Astrocyte of the spinal cord (primary cell): ENCODE data around the gene RIC1.
"Not testable (repeated sequence)": the region's sequence is repeated elsewhere in the genome, so short reads cannot be mapped to it uniquely, and the experiment has no call there.

Source experiments
- DNase-seq: peaks from one replicate; pipeline ENCODE4 v3.0.0; 2011; ENCODE audit warnings: low read depth, low spot score
- H3K4me3 ChIP-seq: 2 replicates; pipeline ENCODE4 v1.5.1; 2011; ENCODE audit warnings: low read depth, mild to moderate bottlenecking, low read length, moderate library complexity
- CTCF ChIP-seq: IDR thresholded peaks from 2 replicates; pipeline ENCODE4 v1.5.1; 2012; ENCODE audit warnings: low read depth, mild to moderate bottlenecking, low read length, inconsistent platforms
- in situ Hi-C: cut with HindIII; loops from 2 replicates; pipeline ENCODE4 v1.10.0; 2017; ENCODE audit warnings: low sequenced_read_pairs

Gene RIC1

GRCh38 chr9:5790923-5791322 is 162.0 kb downstream of the RIC1 start:
- in situ Hi-C loops, result no loop called here
- no peak overlapping the region for H3K4me3 ChIP-seq
- no peak for TF ChIP-seq CTCF
- no peak for DNase-seq

GRCh38 chr9:5791870-5792269 is 163.0 kb downstream of the RIC1 start:
- TF ChIP-seq CTCF, result no peak
- no peak for DNase-seq
- in situ Hi-C loops, result no loop called here
- no peak overlapping the region for H3K4me3 ChIP-seq

DNA sequence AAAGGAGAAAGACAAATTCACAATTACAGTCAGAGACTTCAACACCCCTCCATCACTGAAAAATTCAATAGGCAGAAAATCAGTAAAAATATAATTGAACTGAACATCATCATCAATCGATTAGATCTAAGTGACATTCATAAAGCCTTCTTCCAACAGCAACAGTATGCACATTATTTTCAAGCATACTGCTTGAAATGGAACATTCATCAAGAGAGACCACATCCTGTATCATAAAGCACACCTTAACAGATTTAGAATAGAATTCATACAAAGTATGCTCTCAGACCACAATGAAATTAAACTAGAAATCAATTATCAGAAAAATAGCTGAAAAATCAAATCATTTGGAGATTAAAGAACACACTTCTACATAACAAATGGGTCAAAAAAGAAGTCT is 164.9 kb downstream of the RIC1 start:
- DNase-seq, result no peak
- in situ Hi-C loops, result no loop called here
- TF ChIP-seq CTCF, result no peak
- H3K4me3 ChIP-seq, result no peak overlapping the region

GRCh38 chr9:5796298-5796697 is 167.4 kb downstream of the RIC1 start:
- TF ChIP-seq CTCF, result no peak
- in situ Hi-C loops, result no loop called here

DNA sequence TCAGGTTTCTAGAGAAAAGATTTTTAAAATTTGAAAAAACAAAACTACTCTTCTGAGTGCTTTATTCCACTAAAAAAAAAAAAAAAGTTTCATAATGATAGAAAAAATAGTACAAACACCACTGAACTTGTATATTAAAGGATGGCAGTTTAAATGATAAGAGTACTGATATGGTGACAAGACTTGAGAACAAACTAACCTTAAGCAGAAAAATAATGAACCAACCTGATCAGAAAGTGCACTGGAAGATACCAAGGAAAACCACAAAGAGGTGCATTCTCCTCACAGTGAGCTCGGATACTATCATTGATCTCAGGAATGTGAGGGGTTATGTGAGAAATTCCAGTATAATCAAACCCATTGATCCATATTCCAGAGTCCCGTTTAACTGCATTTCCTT is 169.7 kb downstream of the RIC1 start:
- no peak for DNase-seq
- no peak for TF ChIP-seq CTCF
- in situ Hi-C loops, result no loop called here

More at GRCh38 chr9:5796298-5796697, 167.4 kb downstream of the RIC1 start:
- H3K4me3 ChIP-seq, result no peak overlapping the region
- DNase-seq, result no peak

DNA sequence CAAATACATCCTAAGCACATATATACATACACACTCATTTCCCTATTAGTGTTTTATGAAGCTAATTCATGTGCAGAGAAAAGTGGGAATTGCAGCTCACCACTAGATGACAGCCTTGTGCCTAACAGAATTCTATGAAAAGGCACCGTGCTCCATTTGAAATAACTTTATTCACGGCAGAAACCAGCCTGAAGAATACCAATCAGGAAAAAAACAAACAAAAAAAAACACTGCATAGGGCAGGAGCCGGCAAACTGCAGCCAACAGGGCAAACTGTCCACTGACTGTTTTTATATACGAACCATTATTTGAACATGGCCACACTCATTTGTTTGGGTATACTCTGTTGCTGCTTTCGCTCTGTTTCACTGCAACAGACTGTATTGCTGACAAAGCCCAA is 170.4 kb downstream of the RIC1 start:
- peak; percentile 62 for DNase-seq
- in situ Hi-C loops, result no loop called here
- peak; percentile 90 for TF ChIP-seq CTCF
- H3K4me3 ChIP-seq, result no peak overlapping the region

More for the DNA sequence above, 169.7 kb downstream of the RIC1 start:
- no peak overlapping the region for H3K4me3 ChIP-seq

- DNase-seq, H3K4me3 ChIP-seq, in situ Hi-C loops: not testable (repeated sequence)
Measured at GRCh38 chr9:5800378-5800777, 171.5 kb downstream of the RIC1 start.
